HG02678 (cell line): ENCODE results near the gene KRTAP10-2.

ENCODE experiments used
- ATAC-seq: cut with Tn5 transposase; IDR thresholded peaks from one replicate; pipeline ENCODE4 v1.9.1; 2021; ENCODE audit warnings: mild to moderate bottlenecking, moderate library complexity; ENCODE audit not compliant: unreplicated experiment

Gene KRTAP10-2

DNA sequence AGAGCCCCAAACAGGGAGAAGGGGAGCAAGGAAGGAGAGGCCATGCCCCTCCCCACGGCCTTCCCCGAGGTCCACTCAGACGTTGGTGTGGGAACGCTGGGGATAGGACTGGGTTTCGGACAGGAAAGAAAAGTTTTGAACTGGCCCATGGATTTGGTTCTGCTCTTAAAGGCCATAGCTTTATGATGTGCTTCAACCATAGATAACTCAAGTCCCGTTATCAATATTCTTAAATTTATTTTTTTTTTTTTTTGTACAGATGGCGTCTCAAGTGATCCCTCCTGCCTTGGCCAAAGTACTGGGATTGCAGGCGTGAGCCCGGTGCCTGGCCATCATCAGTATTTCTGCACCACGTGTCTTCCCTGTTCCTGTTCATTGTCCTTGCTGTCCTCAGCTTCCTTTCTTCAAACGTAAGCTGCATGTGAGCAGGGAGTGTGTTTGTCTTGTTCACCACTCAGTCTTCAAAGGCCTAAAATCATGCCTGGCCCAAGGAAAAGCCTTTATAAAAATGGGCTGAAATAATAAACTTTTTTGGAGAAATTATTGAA lies 10.5 kb downstream of the KRTAP10-2 start:
- no peak for ATAC-seq

DNA sequence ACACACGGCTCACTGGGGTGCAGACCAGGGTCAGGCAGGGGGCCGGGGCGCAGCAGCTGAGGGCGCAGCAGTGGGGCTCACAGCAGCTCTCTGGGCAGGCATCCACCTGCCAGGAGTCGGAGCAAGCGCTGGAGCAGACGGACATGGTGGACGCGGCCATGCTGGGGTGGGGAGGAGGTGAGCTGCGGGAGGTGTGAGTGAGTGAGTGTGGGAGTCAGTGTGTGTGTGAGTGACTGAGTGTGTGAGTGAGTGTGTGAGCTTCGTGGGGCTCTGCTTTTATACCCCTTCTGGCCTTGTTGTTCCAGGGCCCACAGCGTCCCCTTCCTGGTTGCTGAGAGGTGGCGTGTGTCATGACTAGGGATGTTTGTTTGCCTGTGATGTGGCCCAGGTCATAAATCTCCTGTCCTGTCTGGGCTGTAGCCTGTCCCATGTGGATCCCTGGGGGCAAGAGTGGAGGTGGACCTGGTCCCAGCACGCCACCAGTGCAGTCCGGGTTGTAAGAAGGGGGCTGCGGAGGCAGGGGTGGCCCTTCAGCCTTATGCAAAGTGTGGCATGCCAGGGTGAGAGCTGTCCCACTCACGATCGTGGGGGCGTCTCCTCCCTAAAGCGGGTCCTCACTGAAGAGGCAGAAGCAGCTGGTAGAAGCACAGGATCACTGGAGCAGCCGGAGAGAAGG lies 11.2 kb downstream of the KRTAP10-2 start, which contains the start of gene KRTAP10-1:
Gene KRTAP10-1, minus strand, starts transcription at position 205 of the 676 bp plus-strand sequence. Its CDS starts 45 bp downstream, at position 160.
- no peak for ATAC-seq

DNA sequence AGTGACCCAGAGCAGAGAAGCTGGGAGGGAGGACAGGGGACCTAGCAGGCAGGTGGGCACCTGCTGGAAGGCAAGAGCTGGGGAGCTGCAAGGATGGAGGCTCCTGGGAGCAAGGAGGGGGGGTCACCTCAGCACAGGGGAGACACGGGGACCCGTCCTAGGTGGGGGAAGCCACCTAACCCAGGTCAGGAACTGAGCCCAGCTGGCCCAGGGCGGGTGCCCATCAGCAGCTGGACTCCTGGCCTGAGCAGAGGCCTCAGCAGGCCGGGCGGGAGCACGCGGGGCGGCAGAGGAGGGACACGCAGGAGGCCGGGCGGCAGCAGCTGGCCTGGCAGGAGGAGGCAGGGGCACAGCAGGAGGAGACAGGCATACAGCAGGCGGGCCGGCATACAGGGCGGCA lies 12.3 kb downstream of the KRTAP10-2 start:
- ATAC-seq: no peak

DNA sequence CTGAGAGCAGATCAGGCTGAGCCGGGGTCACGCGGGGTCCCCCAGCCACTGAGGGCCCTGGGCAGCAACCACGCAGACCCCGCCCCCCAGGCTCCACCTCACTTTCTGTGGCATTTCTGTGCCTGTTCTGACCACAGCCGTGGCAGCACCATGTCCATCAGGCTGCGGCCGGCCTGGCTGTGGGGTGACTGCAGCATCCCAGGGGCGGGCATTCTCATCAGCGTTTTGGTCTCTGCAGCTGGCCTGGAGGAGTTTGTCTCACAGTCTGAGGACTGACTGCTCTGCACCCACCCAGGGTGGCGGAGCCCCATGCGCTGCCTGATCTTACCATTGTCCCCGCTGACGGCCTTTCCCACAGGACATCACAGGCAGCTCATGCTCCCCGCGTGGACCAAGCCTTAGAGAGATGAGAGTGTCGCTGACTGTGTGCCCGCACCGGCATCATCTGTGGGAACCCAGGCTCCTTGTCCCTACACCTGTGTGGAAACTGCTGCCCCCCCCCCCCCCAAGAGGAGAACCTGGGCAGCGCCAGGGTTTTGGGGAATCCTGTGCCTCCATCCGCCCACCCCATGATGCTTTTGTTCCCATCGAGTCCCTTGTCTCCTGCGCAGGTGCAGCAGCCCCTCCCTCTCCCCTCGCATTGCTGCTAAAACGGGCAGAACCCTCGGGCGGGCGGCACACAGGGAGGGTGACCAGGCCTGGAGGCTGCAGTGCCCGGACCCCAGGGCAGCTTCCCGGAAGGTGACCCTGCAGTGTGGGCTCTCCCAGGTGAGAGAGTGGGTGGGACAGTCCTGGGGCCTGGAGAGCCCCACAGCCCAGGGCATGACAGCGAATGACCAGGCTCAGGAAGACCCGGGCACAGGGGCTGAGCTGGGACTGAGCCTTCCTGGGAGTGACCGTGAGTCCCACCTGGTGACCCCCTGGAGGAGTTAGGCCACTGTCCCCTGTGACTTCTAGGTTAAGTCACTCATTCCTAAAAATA lies 13.1 kb downstream of the KRTAP10-2 start:
- no peak for ATAC-seq

DNA sequence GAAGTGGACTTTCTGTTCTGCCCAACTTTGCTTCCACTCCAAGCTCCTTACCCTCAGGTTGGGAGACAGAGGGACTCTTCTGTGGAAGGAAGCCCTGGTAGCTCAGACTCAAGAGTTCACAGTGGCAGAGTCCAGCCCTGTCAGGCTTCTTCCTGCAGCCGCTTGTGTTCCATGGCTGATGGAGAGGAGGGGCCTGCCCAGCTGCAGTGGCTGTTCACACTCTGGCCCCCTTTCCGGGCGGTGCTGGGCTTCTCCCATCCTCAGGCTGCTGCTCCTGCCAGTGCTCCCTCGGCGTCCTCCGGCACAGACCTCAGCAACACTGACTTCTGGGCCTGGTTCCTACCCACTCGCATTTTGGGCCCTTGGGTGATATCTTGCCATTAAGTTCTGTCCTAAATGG lies 15.3 kb downstream of the KRTAP10-2 start:
- ATAC-seq: no peak

DNA sequence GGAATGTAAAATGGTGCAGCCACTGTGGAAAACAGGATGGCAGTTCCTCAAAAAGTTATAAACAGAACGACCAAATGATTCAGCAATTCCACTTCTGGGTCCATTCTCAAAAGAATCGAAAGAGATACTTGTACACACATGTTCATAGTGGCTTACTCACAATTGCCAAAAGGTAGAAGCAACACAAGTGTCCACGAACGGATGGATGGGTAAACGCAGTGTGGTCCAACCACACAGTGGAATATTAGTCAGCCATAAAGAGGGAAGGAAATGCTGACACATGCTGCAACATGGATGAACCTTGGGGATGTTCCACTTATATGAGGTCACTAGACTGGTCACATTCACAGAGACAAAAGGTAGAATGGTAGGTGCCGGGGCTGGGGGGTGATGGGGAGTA lies 16.6 kb downstream of the KRTAP10-2 start:
- ATAC-seq: no peak

DNA sequence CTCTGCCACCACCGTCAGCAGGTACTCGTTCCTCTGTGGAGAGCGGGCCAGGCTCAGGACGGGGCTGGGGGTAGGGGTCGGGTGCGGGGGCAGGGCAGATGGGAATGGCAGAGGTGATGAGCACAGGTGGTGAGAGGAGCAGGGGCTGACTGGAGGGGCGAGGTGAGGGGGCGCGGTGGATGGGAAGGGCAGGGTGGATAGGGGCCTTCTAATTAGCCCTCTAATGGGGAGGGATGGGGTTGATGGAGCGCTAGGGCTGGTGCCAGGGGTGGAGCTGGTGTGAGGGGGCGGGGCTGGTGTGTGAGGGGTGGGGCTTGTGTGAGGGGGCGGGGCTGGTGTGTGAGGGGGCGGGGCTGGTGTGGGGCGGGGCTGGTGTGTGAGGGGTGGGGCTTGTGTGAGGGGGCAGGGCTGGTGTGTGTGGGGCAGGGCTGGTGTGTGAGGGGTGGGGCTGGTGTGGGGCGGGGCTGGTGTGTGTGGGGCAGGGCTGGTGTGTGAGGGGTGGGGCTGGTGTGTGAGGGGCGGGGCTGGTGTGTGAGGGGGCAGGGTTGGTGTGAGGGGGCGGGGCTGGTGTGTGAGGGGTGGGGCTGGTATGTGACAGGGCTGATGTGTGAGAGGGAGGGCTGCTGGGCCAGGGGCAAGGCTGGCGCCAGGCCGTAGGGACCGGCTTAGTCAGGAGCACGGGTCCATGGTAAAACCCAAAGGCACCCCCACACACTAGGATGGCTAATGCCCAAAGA lies 17.2 kb downstream of the KRTAP10-2 start:
- ATAC-seq: no peak

DNA sequence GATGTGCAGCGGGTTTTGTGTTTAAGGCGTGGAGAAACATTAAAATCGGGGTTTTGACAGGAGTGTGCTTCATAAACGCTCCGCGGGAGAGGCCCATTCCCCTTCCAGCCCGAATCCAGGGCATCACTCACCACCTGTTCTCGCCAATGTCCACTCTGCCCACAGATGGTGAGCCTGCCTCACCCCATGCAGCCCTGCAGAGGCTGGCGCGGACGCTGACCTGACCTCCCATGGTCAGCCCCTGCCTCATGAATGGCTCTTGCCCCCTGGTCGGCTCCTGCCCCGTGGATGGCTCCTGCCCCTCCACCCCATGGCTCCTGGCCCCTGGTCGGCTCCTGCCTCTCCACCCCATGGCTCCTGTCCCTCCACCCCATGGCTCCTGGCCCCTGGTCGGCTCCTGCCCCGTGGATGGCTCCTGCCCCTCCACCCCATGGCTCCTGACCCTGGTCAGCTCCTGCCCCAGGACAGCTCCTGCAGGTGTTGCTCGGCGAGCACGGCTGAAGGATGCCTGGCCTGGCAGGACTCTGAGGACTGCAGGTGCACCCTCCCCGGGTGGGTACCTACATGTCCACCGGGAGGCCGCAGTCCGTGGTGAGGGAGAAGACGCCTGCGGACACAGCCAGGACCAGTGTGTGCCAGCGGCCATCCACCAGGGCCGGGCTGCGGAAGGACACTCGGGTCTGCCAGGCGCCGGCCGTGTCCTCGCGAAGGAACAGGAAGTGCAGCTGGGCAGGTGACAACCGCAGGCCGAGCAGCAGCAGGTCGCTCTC lies 18.0 kb downstream of the KRTAP10-2 start:
- ATAC-seq: no peak

DNA sequence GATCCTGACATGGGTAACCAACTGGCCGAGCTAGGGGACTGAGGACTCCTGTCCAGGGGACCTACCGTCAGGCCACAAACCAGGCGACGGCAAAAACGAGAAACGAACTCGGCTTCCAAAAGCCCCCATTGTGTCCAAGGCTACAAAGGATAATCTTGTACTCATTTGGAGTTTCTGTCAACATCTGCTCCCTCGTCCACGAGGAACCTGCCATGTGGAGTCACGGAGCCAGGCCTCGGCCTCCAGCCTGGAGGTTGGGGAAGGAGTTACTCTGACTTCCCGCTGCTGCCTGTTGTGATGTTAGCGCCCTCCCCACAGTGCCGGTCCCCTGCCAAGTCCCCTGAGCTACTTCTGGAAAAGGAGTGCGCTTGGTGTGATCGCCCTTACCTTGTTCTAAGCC lies 18.6 kb downstream of the KRTAP10-2 start:
- ATAC-seq: no peak

DNA sequence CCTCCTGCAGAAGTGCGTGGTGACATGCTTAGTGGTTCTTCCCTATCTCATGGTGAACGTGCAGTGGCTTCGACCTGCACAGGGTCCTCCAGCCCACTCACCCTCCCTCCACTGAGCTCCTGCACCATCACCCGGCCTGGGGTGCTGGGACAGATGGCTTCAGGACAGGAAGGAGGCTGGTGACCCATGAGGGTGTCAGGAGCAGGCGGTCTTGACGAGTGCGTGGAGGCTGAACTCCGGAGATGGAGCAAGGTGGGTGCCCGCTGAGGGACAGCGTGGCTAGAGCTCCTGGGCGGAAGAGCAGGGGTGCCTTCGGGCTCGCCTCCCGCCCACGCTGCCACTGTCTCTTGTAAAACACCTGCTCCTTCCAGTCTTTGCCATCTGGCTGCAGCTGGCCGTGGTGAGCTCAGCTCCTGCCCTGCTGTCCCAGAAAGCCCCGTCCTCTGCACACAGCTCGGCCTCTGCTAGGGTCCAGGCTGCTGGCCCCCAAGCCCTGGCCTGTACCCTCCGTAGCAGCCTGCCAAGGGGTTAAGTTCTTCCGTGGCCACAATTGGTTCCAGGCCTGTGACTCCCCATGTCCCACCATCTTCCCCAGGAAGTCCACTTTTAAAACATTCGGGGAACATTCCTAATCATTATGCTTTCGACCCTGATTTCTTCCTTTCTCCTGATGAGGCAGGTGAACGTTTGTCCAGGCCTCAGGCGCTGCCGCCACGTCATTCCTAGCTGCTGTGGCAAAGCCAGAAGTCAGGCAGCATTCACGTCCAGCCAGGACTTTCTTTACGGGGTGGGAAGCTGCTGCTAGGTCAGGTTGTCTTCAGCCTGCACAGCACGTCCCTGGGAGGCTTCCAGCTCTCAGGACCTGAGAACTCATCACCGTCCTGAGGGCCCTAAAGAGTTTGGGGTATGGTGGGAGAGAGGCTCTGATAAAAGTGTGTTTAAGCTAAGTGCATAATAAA lies 19.4 kb downstream of the KRTAP10-2 start:
- no peak for ATAC-seq

DNA sequence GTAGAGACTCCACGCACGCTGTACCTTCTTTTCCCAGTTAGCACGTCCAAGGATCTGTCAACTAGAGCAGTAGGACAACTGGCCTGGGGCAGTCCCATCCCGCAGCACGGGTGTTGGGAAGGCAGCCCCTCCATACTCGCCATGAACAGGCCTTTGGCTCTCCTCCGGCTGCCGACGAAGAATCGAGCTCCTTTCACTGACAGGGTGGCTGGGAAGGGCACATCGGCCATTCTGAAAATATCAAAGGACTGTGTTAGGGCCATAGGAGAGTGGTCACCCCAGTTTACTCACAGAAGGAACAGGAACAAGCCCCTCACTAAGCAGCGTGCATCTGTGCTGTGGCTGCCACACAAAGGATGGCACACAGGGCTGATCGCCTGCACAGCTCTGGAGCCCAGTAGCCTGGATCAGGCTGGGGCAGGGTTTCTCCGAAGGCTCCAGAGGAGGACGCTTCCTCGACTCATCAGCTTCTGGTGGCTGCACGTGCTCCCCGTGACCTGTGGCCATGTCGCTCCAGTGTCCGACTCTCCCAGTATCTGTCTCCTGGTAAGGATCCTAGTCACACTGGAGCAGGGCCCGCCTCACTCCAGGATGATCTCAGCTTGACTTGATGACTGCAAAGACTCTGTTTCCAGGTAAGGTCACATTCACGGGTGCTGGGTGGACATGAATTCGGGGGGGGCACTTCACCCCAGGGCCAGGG lies 20.3 kb downstream of the KRTAP10-2 start:
- no peak for ATAC-seq

DNA sequence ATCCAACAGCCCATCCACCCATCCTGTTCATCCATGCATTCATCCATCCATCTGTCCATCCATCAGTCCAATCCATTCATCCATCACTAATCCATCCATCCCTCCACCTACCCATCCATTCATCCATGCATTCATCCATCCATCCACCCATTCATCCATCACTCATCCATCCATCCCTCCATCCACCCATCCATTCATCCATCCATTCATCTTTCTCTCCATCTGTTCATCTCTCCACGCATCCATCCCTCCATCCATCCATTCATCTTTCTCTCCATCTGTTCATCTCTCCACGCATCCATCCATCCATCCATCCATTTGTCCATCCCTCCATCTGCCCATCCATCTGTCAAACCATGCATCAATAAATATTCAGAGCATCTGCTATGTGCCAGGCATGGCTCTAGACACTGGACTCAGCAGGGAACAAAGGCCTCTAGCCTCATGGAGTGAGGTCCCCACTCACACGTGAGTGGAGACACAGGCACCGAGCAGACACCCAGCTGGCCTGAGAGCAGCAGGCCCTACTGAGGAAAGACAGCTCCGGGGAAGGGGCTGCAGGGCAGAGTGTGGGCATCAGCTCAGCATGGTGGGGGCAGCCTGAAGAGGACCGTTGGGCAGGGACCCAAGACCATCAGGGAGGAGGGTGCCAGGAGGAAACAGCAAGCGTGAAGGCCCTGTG lies 20.9 kb downstream of the KRTAP10-2 start:
- no peak for ATAC-seq

DNA sequence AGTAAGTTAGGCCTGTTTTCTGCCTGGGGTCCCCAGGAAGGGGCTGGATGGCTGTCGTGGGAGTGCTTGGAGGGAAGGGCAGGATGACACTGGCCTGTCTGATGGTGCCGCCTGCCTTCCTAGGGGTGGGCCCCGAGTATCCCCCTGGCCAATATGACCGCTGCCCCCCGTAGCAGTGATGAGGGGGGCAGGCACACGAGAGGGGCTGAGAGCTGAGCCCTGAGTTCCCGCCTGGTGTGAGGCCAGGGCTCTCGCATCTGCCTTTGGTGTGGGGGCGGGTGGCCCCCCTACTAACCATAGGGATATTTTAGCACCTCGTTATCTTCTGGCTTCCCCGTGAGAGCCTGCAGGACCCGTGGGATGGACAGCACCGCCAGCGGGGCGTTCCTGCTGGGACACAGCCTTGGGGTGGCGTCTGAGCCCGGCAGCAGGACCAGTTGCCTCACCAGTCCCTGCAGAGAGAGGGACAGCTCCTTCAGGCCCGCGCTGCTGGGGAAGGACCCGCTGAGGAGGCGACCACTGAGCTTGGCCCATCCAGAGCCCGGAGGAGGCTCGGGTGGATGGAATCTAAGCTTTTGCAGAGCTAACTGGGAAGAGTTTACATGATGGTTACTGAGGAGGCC lies 21.7 kb downstream of the KRTAP10-2 start:
- no peak for ATAC-seq

DNA sequence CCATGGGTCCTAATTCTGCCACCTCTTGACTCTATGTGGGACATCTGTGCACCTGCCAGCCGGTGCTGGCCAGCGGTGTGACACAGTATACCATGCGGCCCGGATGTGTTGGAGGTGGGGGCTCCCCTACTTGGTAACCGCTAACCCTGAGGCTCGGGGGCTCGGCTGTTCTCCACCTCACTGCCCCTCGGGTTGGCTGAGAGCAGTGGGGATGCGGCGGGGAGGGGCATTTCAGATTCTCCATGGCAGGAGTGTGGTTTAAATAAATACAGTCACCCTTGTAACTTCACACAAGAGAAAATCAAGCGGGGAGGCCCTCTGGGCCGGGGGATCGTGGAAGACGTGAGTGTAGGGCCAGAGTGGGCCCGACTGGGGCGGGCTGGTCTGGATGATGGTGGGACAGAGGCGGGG lies 22.3 kb downstream of the KRTAP10-2 start:
- ATAC-seq: no peak

DNA sequence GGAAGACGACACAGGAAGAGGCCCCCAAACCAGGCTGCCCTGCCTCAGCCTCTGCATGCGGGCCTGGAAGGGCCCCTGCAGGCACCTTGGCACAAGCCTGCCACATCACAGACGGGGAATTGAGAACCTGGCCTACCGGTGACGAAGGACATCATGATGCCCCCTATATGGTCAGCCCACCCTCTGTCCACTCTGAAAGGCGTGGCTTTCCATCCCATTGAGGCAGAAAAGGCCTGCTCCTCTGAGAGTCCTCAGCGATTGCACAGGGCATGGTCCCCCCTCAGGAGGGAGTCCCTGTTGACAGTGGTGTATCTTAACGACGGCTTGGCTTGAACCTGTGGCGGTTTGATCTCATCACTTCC lies 22.7 kb downstream of the KRTAP10-2 start:
- no peak for ATAC-seq

DNA sequence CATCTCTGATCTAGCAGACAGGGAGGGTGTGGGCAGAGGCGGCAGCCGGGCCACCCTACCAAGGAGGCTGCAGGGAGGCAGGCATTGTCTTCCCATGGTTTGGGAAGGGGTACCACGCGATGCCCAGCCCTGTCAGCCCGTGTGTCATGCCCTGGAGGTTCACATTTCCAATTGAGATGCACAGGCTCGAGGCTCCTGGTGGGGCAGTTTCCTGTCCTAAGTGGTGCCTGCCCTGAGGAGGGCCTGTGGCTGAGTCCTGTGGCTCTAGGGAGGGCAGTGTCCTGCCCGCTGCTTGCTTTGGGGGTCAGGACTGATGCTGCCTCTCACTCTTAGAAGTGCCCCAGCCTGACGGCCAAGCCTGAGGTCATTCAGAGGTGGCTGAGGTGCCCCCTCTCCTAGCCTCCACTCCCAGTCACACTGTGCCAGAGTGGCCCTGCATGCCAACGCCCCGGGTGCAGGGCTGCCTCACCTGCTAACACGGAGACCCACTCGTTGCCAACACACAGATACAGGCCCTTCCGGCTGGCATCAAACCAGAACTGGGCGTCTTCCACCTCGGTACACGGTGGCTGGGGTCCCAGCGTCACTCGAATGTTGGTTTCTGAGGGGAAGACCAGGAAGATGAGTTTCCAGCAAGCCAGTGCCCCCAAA lies 23.2 kb downstream of the KRTAP10-2 start:
- no peak for ATAC-seq
